ENCODE measurements around the gene QRFPR. TPM values are rescaled to one million over a fixed set of nuclear protein-coding genes. Genes with fewer than 3 reads are reported as not detected.

Gene QRFPR
- total and polyA plus RNA-seq, 8 donors: 0.86 to 3.5 (median 2.3) TPM; not detected in 2

DNA sequence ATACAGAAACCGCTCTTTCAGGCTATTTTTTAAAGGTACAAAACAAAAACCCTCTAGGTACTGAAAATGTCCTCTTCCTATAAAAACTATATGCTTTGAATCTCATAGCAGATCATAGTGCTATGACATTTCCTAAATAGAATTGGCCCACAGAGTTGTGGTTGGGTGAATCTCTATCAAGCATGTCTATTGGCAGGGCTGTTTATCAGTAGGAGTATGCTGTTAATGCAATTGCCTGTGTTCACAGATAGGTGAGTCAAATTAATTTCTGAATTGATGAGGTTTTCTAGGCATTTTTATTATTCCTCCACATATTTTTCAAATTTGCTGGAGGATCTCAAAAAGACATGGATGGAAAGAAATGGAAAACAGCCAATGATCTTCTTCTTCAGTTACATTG, 73.9 kb downstream of the QRFPR start:
- Histone ChIP-seq H3K4me3 (no peak overlapping the region), H3K36me3 (no peaks in the 10 kb centered on the region), H3K27ac (no peak overlapping the region), H3K4me1 (no peaks in the 10 kb centered on the region), H3K27me3 (no peaks in the 10 kb centered on the region), H3K9me3 (no peaks in the 10 kb centered on the region)
- DNase-seq (no peak), ATAC-seq (no peak)
- intact Hi-C loops (cut with DNase I): no loop called here
- TF ChIP-seq, protein P1, sequence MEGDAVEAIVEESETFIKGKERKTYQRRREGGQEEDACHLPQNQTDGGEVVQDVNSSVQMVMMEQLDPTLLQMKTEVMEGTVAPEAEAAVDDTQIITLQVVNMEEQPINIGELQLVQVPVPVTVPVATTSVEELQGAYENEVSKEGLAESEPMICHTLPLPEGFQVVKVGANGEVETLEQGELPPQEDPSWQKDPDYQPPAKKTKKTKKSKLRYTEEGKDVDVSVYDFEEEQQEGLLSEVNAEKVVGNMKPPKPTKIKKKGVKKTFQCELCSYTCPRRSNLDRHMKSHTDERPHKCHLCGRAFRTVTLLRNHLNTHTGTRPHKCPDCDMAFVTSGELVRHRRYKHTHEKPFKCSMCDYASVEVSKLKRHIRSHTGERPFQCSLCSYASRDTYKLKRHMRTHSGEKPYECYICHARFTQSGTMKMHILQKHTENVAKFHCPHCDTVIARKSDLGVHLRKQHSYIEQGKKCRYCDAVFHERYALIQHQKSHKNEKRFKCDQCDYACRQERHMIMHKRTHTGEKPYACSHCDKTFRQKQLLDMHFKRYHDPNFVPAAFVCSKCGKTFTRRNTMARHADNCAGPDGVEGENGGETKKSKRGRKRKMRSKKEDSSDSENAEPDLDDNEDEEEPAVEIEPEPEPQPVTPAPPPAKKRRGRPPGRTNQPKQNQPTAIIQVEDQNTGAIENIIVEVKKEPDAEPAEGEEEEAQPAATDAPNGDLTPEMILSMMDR (IDR thresholded peaks at IDR 0.05): no peak

DNA sequence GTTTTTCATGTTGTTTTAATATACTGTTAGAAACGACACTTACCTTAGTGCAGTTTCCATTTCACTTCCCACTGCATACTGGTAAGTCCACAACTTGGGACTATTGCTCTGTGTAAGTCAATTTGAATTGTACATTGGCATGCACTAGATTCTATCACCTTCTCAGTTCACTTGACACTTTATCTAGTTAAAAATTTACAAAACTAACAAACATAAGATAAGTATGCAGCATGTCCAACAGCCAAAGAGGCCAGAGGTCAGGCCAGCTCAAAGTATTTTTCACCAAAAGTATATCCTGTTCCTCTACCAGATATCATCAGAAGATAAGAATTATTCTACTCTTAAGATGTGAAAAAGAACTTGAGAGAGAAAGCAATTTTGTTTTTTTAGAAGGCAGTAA, 75.9 kb downstream of the QRFPR start:
- H3K27me3 ChIP-seq: no peaks in the 10 kb centered on the region
- H3K9me3 ChIP-seq: no peaks in the 10 kb centered on the region
- H3K36me3 ChIP-seq: no peaks in the 10 kb centered on the region
- intact Hi-C loops (cut with DNase I): no loop called here
- no peak overlapping the region for H3K27ac ChIP-seq
- ATAC-seq: peak; percentile 46
- TF ChIP-seq, protein P1 (IDR thresholded peaks at IDR 0.05): no peak
- DNase-seq: no peak
- H3K4me1 ChIP-seq: no peaks in the 10 kb centered on the region
- no peak overlapping the region for H3K4me3 ChIP-seq

DNA sequence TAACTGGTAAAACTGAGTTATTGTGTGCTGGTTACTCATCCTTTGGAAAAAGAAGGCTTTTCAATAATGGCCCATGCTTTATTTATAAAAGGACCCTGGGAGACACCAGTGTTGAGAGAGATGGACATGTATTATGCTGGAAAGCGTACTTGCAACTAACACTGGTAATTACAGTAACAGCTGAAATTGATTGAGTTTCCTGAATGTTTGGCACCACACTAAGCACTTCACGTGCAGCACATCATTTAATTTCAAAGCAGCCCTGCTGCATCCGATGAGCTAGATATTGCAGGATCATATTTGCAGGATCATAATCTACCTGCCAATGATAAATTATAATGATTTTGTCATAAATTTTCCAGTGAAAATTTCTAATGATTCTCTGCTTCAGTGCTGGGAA, 81.5 kb downstream of the QRFPR start:
- Histone ChIP-seq H3K27me3 (no peaks in the 10 kb centered on the region), H3K4me1 (no peaks in the 10 kb centered on the region), H3K9me3 (no peaks in the 10 kb centered on the region), H3K27ac (no peak overlapping the region), H3K36me3 (no peaks in the 10 kb centered on the region), H3K4me3 (no peak overlapping the region)
- intact Hi-C loops (cut with DNase I): no loop called here
- DNase-seq (no peak), ATAC-seq (no peak)
- TF ChIP-seq, protein P1 (IDR thresholded peaks at IDR 0.05): no peak

DNA sequence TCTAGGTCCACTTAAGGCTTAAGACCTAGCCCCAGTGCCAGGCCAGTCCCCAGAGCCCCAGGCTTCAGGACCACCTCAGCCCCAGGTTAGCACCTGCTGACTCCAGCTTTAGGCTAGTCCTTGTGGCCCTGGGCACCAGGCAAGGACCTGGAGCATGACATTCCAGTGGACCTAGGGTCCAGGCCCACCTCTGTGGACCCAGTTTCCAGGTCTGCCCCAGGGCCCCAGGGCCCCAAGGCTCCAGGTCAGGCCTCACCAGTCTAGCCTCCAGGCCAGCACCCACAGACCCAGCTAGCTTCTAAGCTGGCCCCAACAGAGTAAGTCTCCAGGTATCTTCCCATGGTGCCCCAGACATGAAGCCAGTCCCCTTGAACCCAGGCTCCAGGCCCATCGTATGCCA, 97.5 kb downstream of the QRFPR start:
- Histone ChIP-seq H3K27ac (no peak overlapping the region), H3K4me1 (no peaks in the 10 kb centered on the region), H3K4me3 (no peak overlapping the region), H3K36me3 (no peaks in the 10 kb centered on the region), H3K9me3 (peaks cover 0 to 7% of the 10 kb centered on the region in 2 donors), H3K27me3 (no peaks in the 10 kb centered on the region)
- DNase-seq (no peak), ATAC-seq (no peak)
- TF ChIP-seq, protein P1 (IDR thresholded peaks at IDR 0.05): no peak
- intact Hi-C loops (cut with DNase I): no loop called here

DNA sequence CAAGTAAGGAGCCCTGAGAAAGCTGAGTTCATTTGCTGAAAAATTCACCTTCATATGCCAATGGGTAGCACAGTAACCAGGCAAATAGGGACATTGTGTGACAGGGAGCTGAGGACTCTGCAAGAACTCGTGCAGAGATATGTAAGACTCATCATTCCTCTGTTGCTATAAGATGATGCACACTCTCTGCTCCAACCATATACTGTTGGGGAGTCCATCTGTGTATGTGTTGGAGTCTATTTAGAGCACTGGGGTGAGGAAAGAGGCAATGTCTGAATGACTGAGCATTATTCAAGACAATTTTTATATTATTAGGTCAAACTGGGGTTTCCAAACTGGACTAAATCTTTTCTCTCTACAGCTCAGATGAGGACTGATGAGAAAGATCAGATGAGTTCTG, 100.4 kb downstream of the QRFPR start:
- no peak for DNase-seq
- intact Hi-C loops (cut with DNase I): no loop called here
- peaks cover 0 to 4% of the 10 kb centered on the region in 2 donors for H3K9me3 ChIP-seq
- TF ChIP-seq, protein P1 (IDR thresholded peaks at IDR 0.05): no peak
- H3K4me3 ChIP-seq: no peak overlapping the region
- no peak overlapping the region for H3K27ac ChIP-seq
- H3K36me3 ChIP-seq: no peaks in the 10 kb centered on the region
- no peaks in the 10 kb centered on the region for H3K4me1 ChIP-seq
- H3K27me3 ChIP-seq: no peaks in the 10 kb centered on the region
- no peak for ATAC-seq
